OCI-LY7 (cell line): ENCODE results near the gene PSTPIP2.

Source experiments
- EZH2phosphoT487 ChIP-seq: fragments of 200-600 bp; sonication (generic); IDR thresholded peaks from 2 replicates; pipeline ENCODE4 v1.6.1; 2018; ENCODE audit warnings: low read depth, borderline replicate concordance, mild to moderate bottlenecking, mixed run types, antibody characterized with exemption, low read length, moderate library complexity, mixed read lengths
- TF ChIP-seq, protein P1 (sequence below): fragments of 200-600 bp; sonication (generic); conservative IDR thresholded peaks from 2 replicates; pipeline ENCODE4 v1.5.1; 2014; ENCODE audit warnings: mild to moderate bottlenecking, antibody characterized with exemption, low read length, moderate library complexity, mixed read lengths

DNA sequence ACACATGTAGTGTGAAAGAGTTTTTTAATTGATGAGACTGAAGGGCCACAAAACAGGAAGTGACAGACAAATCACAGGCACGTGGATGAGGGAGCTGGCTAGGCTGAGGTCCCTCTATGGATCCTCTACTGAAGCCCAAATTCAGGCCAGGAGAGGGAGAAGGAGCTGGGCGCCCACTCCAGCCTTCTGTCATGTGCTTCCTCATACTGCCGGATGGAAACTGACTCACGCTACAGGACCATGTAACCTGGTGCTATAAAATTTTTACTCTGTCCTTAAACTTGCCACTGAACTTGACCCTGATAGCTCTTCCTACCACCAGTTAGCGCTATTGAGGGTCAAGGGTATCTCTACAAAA lies 31.3 kb downstream of the PSTPIP2 start:
- TF ChIP-seq, protein P1, sequence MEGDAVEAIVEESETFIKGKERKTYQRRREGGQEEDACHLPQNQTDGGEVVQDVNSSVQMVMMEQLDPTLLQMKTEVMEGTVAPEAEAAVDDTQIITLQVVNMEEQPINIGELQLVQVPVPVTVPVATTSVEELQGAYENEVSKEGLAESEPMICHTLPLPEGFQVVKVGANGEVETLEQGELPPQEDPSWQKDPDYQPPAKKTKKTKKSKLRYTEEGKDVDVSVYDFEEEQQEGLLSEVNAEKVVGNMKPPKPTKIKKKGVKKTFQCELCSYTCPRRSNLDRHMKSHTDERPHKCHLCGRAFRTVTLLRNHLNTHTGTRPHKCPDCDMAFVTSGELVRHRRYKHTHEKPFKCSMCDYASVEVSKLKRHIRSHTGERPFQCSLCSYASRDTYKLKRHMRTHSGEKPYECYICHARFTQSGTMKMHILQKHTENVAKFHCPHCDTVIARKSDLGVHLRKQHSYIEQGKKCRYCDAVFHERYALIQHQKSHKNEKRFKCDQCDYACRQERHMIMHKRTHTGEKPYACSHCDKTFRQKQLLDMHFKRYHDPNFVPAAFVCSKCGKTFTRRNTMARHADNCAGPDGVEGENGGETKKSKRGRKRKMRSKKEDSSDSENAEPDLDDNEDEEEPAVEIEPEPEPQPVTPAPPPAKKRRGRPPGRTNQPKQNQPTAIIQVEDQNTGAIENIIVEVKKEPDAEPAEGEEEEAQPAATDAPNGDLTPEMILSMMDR, result no peak
- no peak for TF ChIP-seq EZH2phosphoT487
